ENCODE results near the gene CYGB. TPM values are rescaled to one million over a fixed set of nuclear protein-coding genes. Genes with fewer than 3 reads are reported as not detected.

The CYGB gene
- total and polyA plus RNA-seq, 4 donors: 0.83 to 7.8 (median 1.4) TPM

- Histone ChIP-seq H3K4me3 (ENCODE audit: low read depth in 1 of 3, low read length in 3 of 3) (no peak overlapping the region), H3K9ac (ENCODE audit: low read depth in 1 of 2, low read length in 2 of 2) (no peak overlapping the region), H3K4me1 (ENCODE audit: control insufficient read depth in 4 of 4, insufficient read depth in 4 of 4, low read length in 3 of 4) (peaks cover 0 to 12% (median 3%) of the 10 kb centered on the region in 4 donors), H3K9me3 (ENCODE audit: control insufficient read depth in 4 of 4, low read length in 3 of 4) (no peaks in the 10 kb centered on the region), H3K27me3 (ENCODE audit: control insufficient read depth in 4 of 4, insufficient read depth in 4 of 4, low read length in 3 of 4) (no peaks in the 10 kb centered on the region), H3K27ac (ENCODE audit: low read depth in 1 of 2, low read length in 2 of 2) (no peak overlapping the region), H3K36me3 (ENCODE audit: control insufficient read depth in 4 of 4, insufficient read depth in 3 of 4, low read depth in 1 of 4, low read length in 3 of 4) (peaks cover 0 to 16% (median 7%) of the 10 kb centered on the region in 4 donors)
- no peak for DNase-seq (ENCODE audit: low spot score)
- TF ChIP-seq NR2F2 (IDR thresholded peaks at IDR 0.05) (no peak), FOXA1 (IDR thresholded peaks at IDR 0.05) (peak; percentile 8), RXRA (IDR thresholded peaks at IDR 0.05) (peak; percentile 61 to 69), REST (IDR thresholded peaks at IDR 0.05) (no peak), JUND (IDR thresholded peaks at IDR 0.05) (no peak), FOXA2 (IDR thresholded peaks at IDR 0.05) (no peak), HNF4A (conservative IDR thresholded peaks at IDR 0.05) (peak; percentile 60 to 75), GABPA (IDR thresholded peaks at IDR 0.05 in 1 of 2, conservative IDR thresholded peaks at IDR 0.05 in 1 of 2) (no peak)
- WGBS: 45% methylated on average over 14 of the region's 14 CpGs
Observed at GRCh38 chr17:76567634-76568432, 30.3 kb upstream of the CYGB start.

- Histone ChIP-seq H3K36me3 (ENCODE audit: control insufficient read depth in 4 of 4, insufficient read depth in 3 of 4, low read depth in 1 of 4, low read length in 3 of 4) (peaks cover under 1 to 18% (median 12%) of the 10 kb centered on the region in 4 donors), H3K9ac (ENCODE audit: low read depth in 1 of 2, low read length in 2 of 2) (no peak overlapping the region), H3K27me3 (ENCODE audit: control insufficient read depth in 4 of 4, insufficient read depth in 4 of 4, low read length in 3 of 4) (no peaks in the 10 kb centered on the region), H3K9me3 (ENCODE audit: control insufficient read depth in 4 of 4, low read length in 3 of 4) (no peaks in the 10 kb centered on the region), H3K4me1 (ENCODE audit: control insufficient read depth in 4 of 4, insufficient read depth in 4 of 4, low read length in 3 of 4) (peaks cover 0 to 13% (median 6%) of the 10 kb centered on the region in 4 donors), H3K27ac (ENCODE audit: low read depth in 1 of 2, low read length in 2 of 2) (no peak overlapping the region), H3K4me3 (ENCODE audit: low read depth in 1 of 3, low read length in 3 of 3) (no peak overlapping the region)
- WGBS: 87% methylated on average over 5 of the region's 5 CpGs
- TF ChIP-seq TAF1 (conservative IDR thresholded peaks at IDR 0.05) (no peak), YY1 (IDR thresholded peaks at IDR 0.05) (no peak), NR2F2 (IDR thresholded peaks at IDR 0.05) (no peak), GABPA (IDR thresholded peaks at IDR 0.05 in 1 of 2, conservative IDR thresholded peaks at IDR 0.05 in 1 of 2) (no peak), JUND (IDR thresholded peaks at IDR 0.05) (no peak), FOXA2 (IDR thresholded peaks at IDR 0.05) (no peak), HNF4A (conservative IDR thresholded peaks at IDR 0.05) (no peak), CTCF (IDR thresholded peaks at IDR 0.05; ENCODE audit: low read depth, low read length, missing input control) (no peak), REST (IDR thresholded peaks at IDR 0.05) (no peak), HNF4G (IDR thresholded peaks at IDR 0.05) (no peak), ATF3 (IDR thresholded peaks at IDR 0.05) (no peak), EGR1 (IDR thresholded peaks at IDR 0.05; ENCODE audit: low read depth in 2 of 2) (no peak), ZBTB33 (IDR thresholded peaks at IDR 0.05) (no peak), RXRA (IDR thresholded peaks at IDR 0.05) (no peak), MAX (IDR thresholded peaks at IDR 0.05) (no peak)
- DNase-seq (ENCODE audit: low spot score): no peak
Observed at GRCh38 chr17:76566988-76567431, 29.5 kb upstream of the CYGB start.
